Caco-2 (cell line): Measurements from ENCODE around the gene ADGRF5. TPM values are rescaled to one million over a fixed set of nuclear protein-coding genes. Genes with fewer than 3 reads are reported as not detected.

Source experiments
- BruUV-seq: library from RNA; stranded (reverse); fragments of 400-500 nt; replicated peaks from 2 replicates; lab custom pipeline; 2021; lab: Mats Ljungman, UMichigan
- CTCF ChIA-PET: fragments of 300-600 bp; sonication (Branson Sonifier 250); formaldehyde crosslinking; loops from one replicate; lab custom pipeline; 2022; ENCODE audit warnings: antibody characterized with exemption; lab: Charles Lee
- POLR2A ChIA-PET: fragments of 300-600 bp; sonication (Branson Sonifier 250); formaldehyde crosslinking; loops from one replicate; lab custom pipeline; 2022; ENCODE audit warnings: antibody characterized with exemption; lab: Charles Lee
- DNase-seq, 2 experiments: peaks; one replicate each; pipeline versions ENCODE4 v3.0.0 to v3.0.0-alpha.2; 2020 to 2022
- H3K27me3 ChIP-seq: replicated peaks from 2 replicates; pipeline ENCODE4 v1.6.0; 2011; ENCODE audit warnings: low read length; ENCODE audit not compliant: control insufficient read depth, insufficient read depth
- H3K36me3 ChIP-seq: 2 replicates; pipeline ENCODE4 v1.5.1; 2011; ENCODE audit warnings: low read length; ENCODE audit not compliant: control insufficient read depth, insufficient read depth
- H3K4me1 ChIP-seq: fragments of 250-450 bp; sonication (Bioruptor Pico); 2 replicates; pipeline ENCODE4 v1.5.1; 2020; ENCODE audit warnings: mild to moderate bottlenecking
- H3K4me3 ChIP-seq: 2 replicates; pipeline ENCODE4 v1.5.1; 2011; ENCODE audit warnings: low read depth, mild to moderate bottlenecking, control low read depth, low read length
- H3K9me3 ChIP-seq: fragments of 250-450 bp; sonication (Bioruptor Pico); 2 replicates; pipeline ENCODE4 v1.5.1; 2020; ENCODE audit warnings: mild to moderate bottlenecking, moderate library complexity
- H3K27ac Mint-ChIP-seq: one replicate; pipeline ENCODE4 v1.8.0; 2022; ENCODE audit warnings: mixed read lengths; ENCODE audit not compliant: unreplicated experiment
- H3K27me3 Mint-ChIP-seq: one replicate; pipeline ENCODE4 v1.8.0; 2022; ENCODE audit warnings: mixed read lengths; ENCODE audit not compliant: insufficient read depth, unreplicated experiment
- H3K36me3 Mint-ChIP-seq: one replicate; pipeline ENCODE4 v1.8.0; 2022; ENCODE audit warnings: mild to moderate bottlenecking, mixed read lengths; ENCODE audit not compliant: insufficient read depth, unreplicated experiment
- H3K4me1 Mint-ChIP-seq: one replicate; pipeline ENCODE4 v1.8.0; 2022; ENCODE audit warnings: low read depth, mixed read lengths; ENCODE audit not compliant: unreplicated experiment
- H3K4me3 Mint-ChIP-seq: one replicate; pipeline ENCODE4 v1.8.0; 2022; ENCODE audit warnings: mild to moderate bottlenecking, moderate library complexity, mixed read lengths; ENCODE audit not compliant: unreplicated experiment
- H3K9me3 Mint-ChIP-seq: one replicate; pipeline ENCODE4 v1.8.0; 2022; ENCODE audit warnings: mixed read lengths; ENCODE audit not compliant: unreplicated experiment
- intact Hi-C: fragments of 100-400 bp; cut with micrococcal nuclease; formaldehyde crosslinking; loops from one replicate; pipeline ENCODE4 v1.10.0; 2022; ENCODE audit not compliant: unreplicated experiment
- total RNA-seq: library from RNA; stranded (reverse); gene quantifications from 2 replicates; pipeline ENCODE4 v1.2.3, GENCODE V29; 2022
- TF ChIP-seq, protein P1 (sequence below), 2 experiments: fragments of 200-600 bp in 1 of 2; IDR thresholded peaks; 1 replicate in 1 of 2; 2 replicates in 1 of 2; pipeline versions ENCODE4 v1.5.1 to v1.8.0; 2011 to 2022; ENCODE audit warnings: antibody characterized with exemption in 1 of 2, control low read depth in 1 of 2, inconsistent platforms in 1 of 2, low read depth in 1 of 2, low read length in 1 of 2, mild to moderate bottlenecking in 1 of 2, moderate library complexity in 1 of 2; ENCODE audit not compliant: insufficient read depth in 1 of 2, severe bottlenecking in 1 of 2, unreplicated experiment in 1 of 2

ADGRF5 gene
- total RNA-seq, 1 experiment from 2014 or later = not detected

DNA sequence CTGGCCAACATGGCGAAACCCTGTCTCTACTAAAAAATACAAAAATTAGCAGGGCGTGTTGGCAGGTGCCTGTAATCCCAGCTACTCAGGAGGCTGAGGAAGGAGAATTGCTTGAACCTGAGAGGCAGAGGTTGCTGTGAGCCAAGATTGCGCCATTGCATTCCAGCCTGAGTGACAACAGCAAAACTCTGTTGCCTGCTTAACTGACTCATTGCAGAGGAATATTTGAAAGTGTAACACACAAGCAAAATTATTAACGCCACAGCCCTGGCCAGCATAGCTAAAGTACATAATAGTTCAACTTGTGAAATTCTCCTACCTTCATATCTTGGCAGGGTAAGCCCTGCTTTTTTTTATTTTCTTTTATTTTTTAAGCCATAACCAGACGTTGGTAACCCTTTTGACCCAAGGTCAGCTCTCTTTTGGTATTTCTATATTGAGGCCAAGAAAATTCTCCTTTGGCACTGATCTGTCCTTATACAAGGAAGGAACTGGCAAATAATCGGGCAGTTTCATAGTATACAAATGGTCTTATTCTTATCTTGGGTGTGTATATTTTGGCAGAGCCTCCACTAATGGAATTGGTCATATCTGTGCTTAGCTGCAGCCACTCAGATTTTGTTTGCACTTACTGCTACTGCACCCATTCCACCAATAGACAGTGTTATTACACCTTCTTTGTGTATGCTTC is 4.0 kb upstream of the ADGRF5 start:
- intact Hi-C loops = no loop called here
- H3K9me3 Mint-ChIP-seq = peaks cover 17% of the 10 kb centered on the region
- CTCF ChIA-PET = no interaction called here

DNA sequence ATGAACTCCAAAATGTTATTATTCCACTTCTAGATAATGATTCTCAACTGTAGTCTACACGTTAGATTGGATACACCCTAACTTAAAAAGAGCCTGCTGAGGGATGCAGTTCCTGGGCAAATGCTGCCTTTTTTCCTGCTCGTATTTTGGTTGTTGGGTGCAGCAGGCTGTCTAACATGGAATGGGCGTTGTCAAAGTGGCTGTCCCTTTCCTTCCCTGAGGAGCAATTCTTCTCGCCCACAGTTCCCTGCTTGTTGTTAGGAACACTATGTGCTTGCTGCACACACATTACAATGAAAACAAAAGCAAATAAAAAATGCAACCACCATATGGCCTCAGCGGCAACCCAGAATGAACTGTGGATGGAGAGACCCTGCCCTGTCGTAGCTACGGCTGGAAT is 1.7 kb upstream of the ADGRF5 start:
- Histone ChIP-seq H3K36me3 (no peaks in the 10 kb centered on the region), H3K4me3 (no peak overlapping the region), H3K9me3 (no peaks in the 10 kb centered on the region), H3K4me1 (no peaks in the 10 kb centered on the region), H3K27me3 (no peaks in the 10 kb centered on the region)
- POLR2A ChIA-PET = no interaction called here
- no peak for DNase-seq
- BruUV-seq = no TSS peak
- CTCF ChIA-PET = no interaction called here
- H3K27ac Mint-ChIP-seq = no peak overlapping the region
- no peaks in the 10 kb centered on the region for H3K4me1 Mint-ChIP-seq
- no peaks in the 10 kb centered on the region for H3K36me3 Mint-ChIP-seq
- peaks cover 3% of the 10 kb centered on the region for H3K27me3 Mint-ChIP-seq
- intact Hi-C loops = no loop called here
- H3K9me3 Mint-ChIP-seq = peaks cover 17% of the 10 kb centered on the region
- no peak overlapping the region for H3K4me3 Mint-ChIP-seq
- TF ChIP-seq, protein P1, sequence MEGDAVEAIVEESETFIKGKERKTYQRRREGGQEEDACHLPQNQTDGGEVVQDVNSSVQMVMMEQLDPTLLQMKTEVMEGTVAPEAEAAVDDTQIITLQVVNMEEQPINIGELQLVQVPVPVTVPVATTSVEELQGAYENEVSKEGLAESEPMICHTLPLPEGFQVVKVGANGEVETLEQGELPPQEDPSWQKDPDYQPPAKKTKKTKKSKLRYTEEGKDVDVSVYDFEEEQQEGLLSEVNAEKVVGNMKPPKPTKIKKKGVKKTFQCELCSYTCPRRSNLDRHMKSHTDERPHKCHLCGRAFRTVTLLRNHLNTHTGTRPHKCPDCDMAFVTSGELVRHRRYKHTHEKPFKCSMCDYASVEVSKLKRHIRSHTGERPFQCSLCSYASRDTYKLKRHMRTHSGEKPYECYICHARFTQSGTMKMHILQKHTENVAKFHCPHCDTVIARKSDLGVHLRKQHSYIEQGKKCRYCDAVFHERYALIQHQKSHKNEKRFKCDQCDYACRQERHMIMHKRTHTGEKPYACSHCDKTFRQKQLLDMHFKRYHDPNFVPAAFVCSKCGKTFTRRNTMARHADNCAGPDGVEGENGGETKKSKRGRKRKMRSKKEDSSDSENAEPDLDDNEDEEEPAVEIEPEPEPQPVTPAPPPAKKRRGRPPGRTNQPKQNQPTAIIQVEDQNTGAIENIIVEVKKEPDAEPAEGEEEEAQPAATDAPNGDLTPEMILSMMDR (IDR thresholded peaks at IDR 0.05; ENCODE audit: insufficient read depth in 1 of 2, low read depth in 1 of 2, low read length in 1 of 2, severe bottlenecking in 1 of 2, unreplicated experiment in 1 of 2) = no peak

More for the DNA sequence above, 4.0 kb upstream of the ADGRF5 start:
- H3K4me3 ChIP-seq = no peak overlapping the region
- no peaks in the 10 kb centered on the region for H3K9me3 ChIP-seq
- POLR2A ChIA-PET = no interaction called here
- Mint-ChIP-seq H3K4me1 (no peaks in the 10 kb centered on the region), H3K36me3 (no peaks in the 10 kb centered on the region), H3K27ac (no peak overlapping the region), H3K4me3 (no peak overlapping the region), H3K27me3 (peaks cover 3% of the 10 kb centered on the region)
- H3K27me3 ChIP-seq = no peaks in the 10 kb centered on the region
- peak in 1 of 2 experiments; percentile 36 for DNase-seq
- TF ChIP-seq, protein P1 (IDR thresholded peaks at IDR 0.05; ENCODE audit: insufficient read depth in 1 of 2, low read depth in 1 of 2, low read length in 1 of 2, severe bottlenecking in 1 of 2, unreplicated experiment in 1 of 2) = no peak
- H3K4me1 ChIP-seq = no peaks in the 10 kb centered on the region
- no peaks in the 10 kb centered on the region for H3K36me3 ChIP-seq
- no TSS peak for BruUV-seq

DNA sequence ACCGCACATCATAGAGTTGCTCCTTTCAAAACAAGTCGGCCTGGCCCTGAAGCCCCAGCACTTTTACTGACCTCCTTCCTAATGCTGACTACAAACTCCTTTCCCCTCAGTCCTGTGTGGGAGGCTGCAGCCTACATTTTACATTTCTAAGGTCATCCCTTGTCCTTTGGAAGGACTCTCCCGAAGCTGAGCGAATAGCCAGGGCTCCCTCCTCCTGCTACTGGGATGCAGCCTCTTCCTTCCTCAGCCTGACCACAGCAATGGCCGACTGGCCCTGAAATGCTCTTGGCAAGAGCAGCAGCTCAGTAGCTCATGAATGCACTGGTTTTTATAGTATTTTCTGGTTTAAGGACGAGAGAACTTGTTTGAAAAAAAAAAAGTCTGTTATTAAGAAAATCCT is 679 bp downstream of the ADGRF5 start:
- ChIA-PET CTCF (no interaction called here), POLR2A (no interaction called here)
- Mint-ChIP-seq H3K4me3 (no peak overlapping the region), H3K9me3 (peaks cover 17% of the 10 kb centered on the region), H3K36me3 (no peaks in the 10 kb centered on the region), H3K27me3 (peaks cover 6% of the 10 kb centered on the region), H3K4me1 (no peaks in the 10 kb centered on the region), H3K27ac (no peak overlapping the region)
- no peak overlapping the region for H3K4me3 ChIP-seq
- intact Hi-C loops = no loop called here
- BruUV-seq = no TSS peak
- H3K9me3 ChIP-seq = no peaks in the 10 kb centered on the region
- no peaks in the 10 kb centered on the region for H3K27me3 ChIP-seq
- TF ChIP-seq, protein P1 (IDR thresholded peaks at IDR 0.05; ENCODE audit: insufficient read depth in 1 of 2, low read depth in 1 of 2, low read length in 1 of 2, severe bottlenecking in 1 of 2, unreplicated experiment in 1 of 2) = no peak
- no peak for DNase-seq
- H3K36me3 ChIP-seq = no peaks in the 10 kb centered on the region
- no peaks in the 10 kb centered on the region for H3K4me1 ChIP-seq
